GM12892 (cell line): ENCODE measurements around the gene SUGCT.

Experiments
- POLR2A ChIP-seq: IDR thresholded peaks from 2 replicates; pipeline ENCODE4 v1.6.1; 2011; ENCODE audit warnings: low read depth, low read length, control low read depth
- POLR2AphosphoS5 ChIP-seq: IDR thresholded peaks from 2 replicates; pipeline ENCODE4 v1.6.1; 2011; ENCODE audit warnings: low read depth, low read length, control low read depth
- TAF1 ChIP-seq: IDR thresholded peaks from 2 replicates; pipeline ENCODE4 v1.6.1; 2011; ENCODE audit warnings: low read depth, mild to moderate bottlenecking, control low read depth, low read length, borderline replicate concordance

- TF ChIP-seq POLR2A (no peak), TAF1 (no peak), POLR2AphosphoS5 (no peak)
Observed at GRCh38 chr7:40747856-40748255, 613.1 kb downstream of the SUGCT start.
